GM12878 (cell line): ENCODE measurements around the gene CCNL2. TPM values are rescaled to one million over a fixed set of nuclear protein-coding genes. Genes with fewer than 3 reads are reported as not detected.
A peak's percentile ranks its signal among the peaks of the same experiment; 100 is the strongest.

Source experiments
- ATAC-seq: fragments of 200-7000 bp; cut with Tn5 transposase; 3 replicates; pipeline ENCODE4 v1.9.1; 2020; ENCODE audit warnings: mild to moderate bottlenecking, moderate library complexity
- BruUV-seq: library from RNA; stranded (reverse); fragments of 400-500 nt; replicated peaks from 2 replicates; lab custom pipeline; 2021; lab: Mats Ljungman, UMichigan
- CTCF ChIA-PET: fragments of 300-600 bp; sonication (Branson Sonifier 250); formaldehyde crosslinking; extraction: SDS; loops from one replicate; lab custom pipeline; 2021; ENCODE audit warnings: inconsistent platforms; lab: Yijun Ruan, JAX
- POLR2A ChIA-PET: fragments of 350-600 bp; formaldehyde crosslinking; extraction: SDS; loops from one replicate; lab custom pipeline; 2021; ENCODE audit warnings: inconsistent platforms; lab: Charles Lee
- RAD21 ChIA-PET: fragments of 300-600 bp; sonication (Branson Sonifier 250); formaldehyde crosslinking; loops from one replicate; lab custom pipeline; 2023; ENCODE audit warnings: antibody characterized with exemption; ENCODE audit not compliant: unreplicated experiment; lab: Charles Lee
- SMC1A ChIA-PET: fragments of 300-600 bp; sonication (Branson Sonifier 250); formaldehyde crosslinking; loops from one replicate; lab custom pipeline; 2023; ENCODE audit not compliant: unreplicated experiment, uncharacterized antibody; lab: Charles Lee
- DNase-seq: peaks from one replicate; pipeline ENCODE4 v3.0.0-alpha.2; 2011; ENCODE audit warnings: low read depth, low spot score
- FAIRE-seq: peaks from 3 replicates; lab custom pipeline; 2011; peaks lifted over from hg19 to GRCh38; lab: Jason Lieb, UNC
- H2AFZ ChIP-seq: 2 replicates; pipeline ENCODE4 v1.6.0; 2011; ENCODE audit warnings: low read depth, low read length, control low read depth; ENCODE audit not compliant: control insufficient read depth
- H3K27ac ChIP-seq: 2 replicates; pipeline ENCODE4 v1.5.1; 2011; ENCODE audit warnings: control low read depth; ENCODE audit not compliant: control insufficient read depth, insufficient read depth
- H3K27me3 ChIP-seq, 2 experiments: replicated peaks in 1 of 2; 2 replicates each; pipeline versions ENCODE4 v1.6.0 to v1.6.1; 2011; ENCODE audit warnings: low read length in 1 of 2; ENCODE audit not compliant: control insufficient read depth in 2 of 2, insufficient read depth in 2 of 2
- H3K36me3 ChIP-seq, 2 experiments: 2 replicates each; pipeline ENCODE4 v1.5.1; 2011; ENCODE audit warnings: low read length in 1 of 2; ENCODE audit not compliant: control insufficient read depth in 2 of 2, insufficient read depth in 2 of 2
- H3K4me1 ChIP-seq: 2 replicates; pipeline ENCODE4 v1.6.1; 2011; ENCODE audit warnings: mild to moderate bottlenecking, low read length, moderate library complexity, mixed read lengths; ENCODE audit not compliant: control insufficient read depth, insufficient read depth
- H3K4me2 ChIP-seq: 2 replicates; pipeline ENCODE4 v1.6.0; 2011; ENCODE audit warnings: control low read depth; ENCODE audit not compliant: control insufficient read depth, insufficient read depth
- H3K4me3 ChIP-seq: fragments of 200-600 bp; sonication (generic); 2 replicates; pipeline ENCODE4 v1.5.1; 2016
- H3K79me2 ChIP-seq: 2 replicates; pipeline ENCODE4 v1.6.0; 2011; ENCODE audit warnings: low read length; ENCODE audit not compliant: control insufficient read depth, insufficient read depth
- H3K9ac ChIP-seq: 2 replicates; pipeline ENCODE4 v1.8.0; 2011; ENCODE audit warnings: low read length, control low read depth, mixed read lengths; ENCODE audit not compliant: control insufficient read depth, insufficient read depth
- H3K9me3 ChIP-seq: replicated peaks from 3 replicates; pipeline ENCODE4 v1.5.1; 2011; ENCODE audit warnings: mild to moderate bottlenecking, low read length; ENCODE audit not compliant: control insufficient read depth, insufficient read depth
- H4K20me1 ChIP-seq: 2 replicates; pipeline ENCODE4 v1.6.0; 2011; ENCODE audit not compliant: control insufficient read depth, insufficient read depth
- BCL3 ChIP-seq: IDR thresholded peaks from 2 replicates; pipeline ENCODE4 v1.6.1; 2011; ENCODE audit warnings: borderline replicate concordance, low read depth, mild to moderate bottlenecking, moderate library complexity, low read length; ENCODE audit not compliant: insufficient read depth, poor library complexity, severe bottlenecking
- ESRRA ChIP-seq: IDR thresholded peaks from 2 replicates; pipeline ENCODE4 v1.6.1; 2012; ENCODE audit warnings: mild to moderate bottlenecking, low read length, improper control_type of control experiment
- NR2C1 ChIP-seq: fragments of 450-650 bp; IDR thresholded peaks from 2 replicates; pipeline ENCODE4 v1.6.1; 2017; ENCODE audit warnings: antibody characterized with exemption, mild to moderate bottlenecking, moderate library complexity
- NR2F1 ChIP-seq: fragments of 450-650 bp; conservative IDR thresholded peaks from 2 replicates; pipeline ENCODE4 v1.6.1; 2017; ENCODE audit warnings: mild to moderate bottlenecking
- PBX3 ChIP-seq: IDR thresholded peaks from 2 replicates; pipeline ENCODE4 v1.6.1; 2011; ENCODE audit warnings: mild to moderate bottlenecking, low read depth, low read length, moderate library complexity; ENCODE audit not compliant: insufficient replicate concordance
- POLR2AphosphoS5 ChIP-seq: IDR thresholded peaks from 2 replicates; pipeline ENCODE4 v1.6.1; 2011; ENCODE audit warnings: mild to moderate bottlenecking, low read length, inconsistent platforms
- WGBS: methylation state at CpG from one replicate; pipeline ENCODE4 v1.1.6; 2016; ENCODE audit warnings: low lambda C conversion rate; ENCODE audit not compliant: insufficient replicate concordance, insufficient coverage; ENCODE audit errors: missing lambda C conversion rate; 5-methylcytosine and 5-hydroxymethylcytosine counted together
- in situ Hi-C: fragments of 300-500 bp; cut with MboI; formaldehyde crosslinking; loops from 9 replicates; pipeline ENCODE4 v1.14.3; 2018; ENCODE audit warnings: mixed read lengths
- intact Hi-C: fragments of 100-400 bp; cut with micrococcal nuclease; formaldehyde crosslinking; loops from one replicate; pipeline ENCODE4 v1.14.2; 2022; ENCODE audit not compliant: unreplicated experiment
- polyA plus RNA-seq, 11 experiments: library from polyadenylated mRNA; depleted of rRNA in 4 of 11; unstranded in 6 of 11; stranded (reverse) in 5 of 11; fragments of >200 nt; fragmentation: Nextera tagmentation in 4 of 11; fragmentation: Illumina TruSeq in 1 of 11; extraction: Ambion mirVana in 4 of 11; extraction: Trizol in 1 of 11; gene quantifications; 1 replicate in 1 of 11; 2 replicates in 10 of 11; pipeline versions ENCODE4 v1.2.1 to v1.2.3, GENCODE V29; 2011 to 2016; ENCODE audit warnings: inconsistent platforms in 2 of 11, missing spikeins in 2 of 11, low read depth in 1 of 11
- total RNA-seq, 4 experiments: library from RNA; depleted of rRNA in 3 of 4; stranded (reverse); fragments of >200 nt in 3 of 4; fragmentation: Illumina TruSeq in 1 of 4; extraction: Trizol in 1 of 4; gene quantifications; 2 replicates each; pipeline versions ENCODE4 v1.2.1 to v1.2.3, GENCODE V29; 2013 to 2021

Gene CCNL2
- total and polyA plus RNA-seq, 10 of the 15 experiments (the other 5 are each of a cell fraction or from before 2014, with no cell fraction given): 2.1 to 143 (median 101) TPM

- ATAC-seq: no peak
- Histone ChIP-seq H3K27me3 (no peaks in the 10 kb centered on the region), H3K4me3 (no peak overlapping the region), H2AFZ (no peak overlapping the region), H3K36me3 (peaks cover 37 to 39% of the 10 kb centered on the region in 2 experiments), H3K4me2 (no peak overlapping the region), H3K27ac (no peak overlapping the region), H3K9me3 (no peaks in the 10 kb centered on the region), H3K4me1 (no peaks in the 10 kb centered on the region), H4K20me1 (no peaks in the 10 kb centered on the region), H3K9ac (no peak overlapping the region), H3K79me2 (no peaks in the 10 kb centered on the region)
- SMC1A ChIA-PET: interaction anchor here (1.0 kb wide), 1 partner anchor 11 kb away, joined by 3 read pairs; no protein-coding TSS in a partner anchor
- BruUV-seq: no TSS peak
- WGBS: 97% methylated on average over 44 of the region's 50 CpGs
- FAIRE-seq: no peak
- RAD21 ChIA-PET: no interaction called here
- intact Hi-C loops: no loop called here
- in situ Hi-C loops: no loop called here
- peak; percentile 32 for TF ChIP-seq BCL3
- peak; percentile 22; the same call in 1 of the 2 replicates for TF ChIP-seq POLR2AphosphoS5
- TF ChIP-seq ESRRA: no peak
- TF ChIP-seq PBX3: no peak
- peak; percentile 59 for TF ChIP-seq NR2C1
- TF ChIP-seq NR2F1: peak; percentile 67
- no peak for DNase-seq
- POLR2A ChIA-PET: no interaction called here
- CTCF ChIA-PET: interaction anchor here (0.6 to 1.4 kb wide), 3 partner anchors 10 to 15 kb away, joined by 3 to 4 read pairs (median 3); partner anchors contain the start of gene CCNL2
These were observed 11.7 kb downstream of the CCNL2 start for GRCh38 chr1:1387098-1388077.
